Chondrocyte (in vitro differentiated cells): ENCODE data around the gene PA2G4. TPM values are rescaled to one million over a fixed set of nuclear protein-coding genes. Genes with fewer than 3 reads are reported as not detected.

Experiments
- DNase-seq: peaks from one replicate; pipeline ENCODE4 v3.0.0; 2021; ENCODE audit warnings: mixed read lengths, low spot score
- H3K27ac Mint-ChIP-seq: one replicate; pipeline ENCODE4 v1.8.0; 2021; ENCODE audit warnings: mild to moderate bottlenecking, moderate library complexity, mixed read lengths; ENCODE audit not compliant: unreplicated experiment
- H3K27me3 Mint-ChIP-seq: 2 replicates; pipeline ENCODE4 v1.8.0; 2021; ENCODE audit warnings: low read depth, mixed read lengths
- H3K36me3 Mint-ChIP-seq: 2 replicates; pipeline ENCODE4 v1.8.0; 2021; ENCODE audit warnings: low read depth, mixed read lengths
- H3K4me1 Mint-ChIP-seq: 2 replicates; pipeline ENCODE4 v1.8.0; 2021; ENCODE audit warnings: low read depth, mild to moderate bottlenecking, mixed read lengths
- H3K4me3 Mint-ChIP-seq: one replicate; pipeline ENCODE4 v1.8.0; 2021; ENCODE audit warnings: mild to moderate bottlenecking, moderate library complexity, mixed read lengths; ENCODE audit not compliant: unreplicated experiment
- H3K9me3 Mint-ChIP-seq: 2 replicates; pipeline ENCODE4 v1.8.0; 2021; ENCODE audit warnings: low read depth, mixed read lengths
- total RNA-seq: library from RNA; stranded (reverse); gene quantifications from 3 replicates; pipeline ENCODE4 v1.2.1, GENCODE V29; 2021
- TF ChIP-seq, protein P1 (sequence below): fragments of 200-600 bp; sonication (generic); IDR thresholded peaks from 2 replicates; pipeline ENCODE4 v1.5.0; 2021; ENCODE audit warnings: antibody characterized with exemption, mild to moderate bottlenecking, moderate library complexity

PA2G4 gene
- total RNA-seq, 1 donor from 2014 or later: 65.1 TPM

DNA sequence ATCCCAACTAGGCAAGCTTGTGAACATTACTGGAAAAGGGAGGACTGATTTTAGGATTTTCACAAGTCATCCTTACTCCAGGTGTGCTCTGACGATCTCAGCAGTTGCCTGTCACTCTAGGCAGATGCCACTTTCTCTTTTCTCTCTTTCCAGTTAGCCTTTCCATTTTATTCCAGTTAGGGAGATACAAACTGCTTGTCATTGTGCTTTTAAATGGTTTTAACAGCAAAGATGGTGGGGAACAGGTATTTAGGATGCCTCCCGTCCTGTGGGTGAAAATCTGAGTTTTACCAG lies 1.2 kb downstream of the PA2G4 start:
- peaks cover 11% of the 10 kb centered on the region for H3K36me3 Mint-ChIP-seq
- no peaks in the 10 kb centered on the region for H3K27me3 Mint-ChIP-seq
- peak overlapping the region; percentile 99 for H3K4me3 Mint-ChIP-seq
- TF ChIP-seq, protein P1, sequence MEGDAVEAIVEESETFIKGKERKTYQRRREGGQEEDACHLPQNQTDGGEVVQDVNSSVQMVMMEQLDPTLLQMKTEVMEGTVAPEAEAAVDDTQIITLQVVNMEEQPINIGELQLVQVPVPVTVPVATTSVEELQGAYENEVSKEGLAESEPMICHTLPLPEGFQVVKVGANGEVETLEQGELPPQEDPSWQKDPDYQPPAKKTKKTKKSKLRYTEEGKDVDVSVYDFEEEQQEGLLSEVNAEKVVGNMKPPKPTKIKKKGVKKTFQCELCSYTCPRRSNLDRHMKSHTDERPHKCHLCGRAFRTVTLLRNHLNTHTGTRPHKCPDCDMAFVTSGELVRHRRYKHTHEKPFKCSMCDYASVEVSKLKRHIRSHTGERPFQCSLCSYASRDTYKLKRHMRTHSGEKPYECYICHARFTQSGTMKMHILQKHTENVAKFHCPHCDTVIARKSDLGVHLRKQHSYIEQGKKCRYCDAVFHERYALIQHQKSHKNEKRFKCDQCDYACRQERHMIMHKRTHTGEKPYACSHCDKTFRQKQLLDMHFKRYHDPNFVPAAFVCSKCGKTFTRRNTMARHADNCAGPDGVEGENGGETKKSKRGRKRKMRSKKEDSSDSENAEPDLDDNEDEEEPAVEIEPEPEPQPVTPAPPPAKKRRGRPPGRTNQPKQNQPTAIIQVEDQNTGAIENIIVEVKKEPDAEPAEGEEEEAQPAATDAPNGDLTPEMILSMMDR: peak; percentile 5
- no peaks in the 10 kb centered on the region for H3K9me3 Mint-ChIP-seq
- no peak for DNase-seq
- H3K27ac Mint-ChIP-seq: peak overlapping the region; percentile 94
- peaks cover 27% of the 10 kb centered on the region for H3K4me1 Mint-ChIP-seq

DNA sequence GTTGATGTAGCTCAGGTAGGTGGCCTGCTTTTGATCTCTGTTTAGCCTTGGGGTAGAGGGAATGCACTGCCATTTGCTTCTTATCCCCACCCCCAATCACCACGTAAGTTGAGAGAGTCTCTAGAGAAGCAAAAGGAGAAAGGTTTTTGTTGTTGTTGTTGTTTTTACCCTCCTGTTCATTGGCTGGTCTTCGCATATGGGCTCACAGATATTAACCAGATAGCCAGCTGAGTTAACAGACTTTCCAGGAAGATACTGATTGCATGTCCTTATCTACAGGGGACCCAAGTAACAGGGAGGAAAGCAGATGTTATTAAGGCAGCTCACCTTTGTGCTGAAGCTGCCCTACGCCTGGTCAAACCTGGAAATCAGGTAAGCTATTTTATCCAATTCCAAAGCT lies 2.9 kb downstream of the PA2G4 start:
- no peaks in the 10 kb centered on the region for H3K27me3 Mint-ChIP-seq
- TF ChIP-seq, protein P1: no peak
- H3K4me3 Mint-ChIP-seq: no peak overlapping the region
- peaks cover 21% of the 10 kb centered on the region for H3K36me3 Mint-ChIP-seq
- H3K9me3 Mint-ChIP-seq: no peaks in the 10 kb centered on the region
- no peak overlapping the region for H3K27ac Mint-ChIP-seq
- no peak for DNase-seq
- peaks cover 27% of the 10 kb centered on the region for H3K4me1 Mint-ChIP-seq

DNA sequence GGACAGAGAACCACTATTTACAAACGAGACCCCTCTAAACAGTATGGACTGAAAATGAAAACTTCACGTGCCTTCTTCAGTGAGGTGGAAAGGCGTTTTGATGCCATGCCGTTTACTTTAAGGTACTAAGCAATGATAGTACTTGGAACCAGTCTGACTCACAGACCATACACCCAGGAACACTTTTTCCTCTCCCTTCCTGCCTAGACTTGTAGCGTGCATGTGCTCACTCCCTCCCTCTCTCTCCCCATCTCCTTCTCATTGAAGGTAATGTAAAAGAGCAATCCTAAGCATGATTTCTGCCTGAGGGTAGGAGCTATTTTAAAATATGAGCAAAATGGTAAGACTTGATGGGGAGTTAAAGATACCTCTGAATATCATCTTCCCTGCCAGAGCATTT lies 6.2 kb downstream of the PA2G4 start:
- peaks cover 16% of the 10 kb centered on the region for H3K4me1 Mint-ChIP-seq
- H3K36me3 Mint-ChIP-seq: peaks cover 32% of the 10 kb centered on the region
- H3K27ac Mint-ChIP-seq: no peak overlapping the region
- TF ChIP-seq, protein P1: no peak
- no peaks in the 10 kb centered on the region for H3K27me3 Mint-ChIP-seq
- no peak overlapping the region for H3K4me3 Mint-ChIP-seq
- DNase-seq: no peak
- H3K9me3 Mint-ChIP-seq: no peaks in the 10 kb centered on the region

GRCh38 chr12:56114084-56114483 lies 9.7 kb downstream of the PA2G4 start:
- no peak for DNase-seq
- H3K4me1 Mint-ChIP-seq: peaks cover 21% of the 10 kb centered on the region
- H3K4me3 Mint-ChIP-seq: no peak overlapping the region
- peaks cover 32% of the 10 kb centered on the region for H3K36me3 Mint-ChIP-seq
- H3K9me3 Mint-ChIP-seq: no peaks in the 10 kb centered on the region
- no peaks in the 10 kb centered on the region for H3K27me3 Mint-ChIP-seq
- H3K27ac Mint-ChIP-seq: no peak overlapping the region
- TF ChIP-seq, protein P1: no peak

DNA sequence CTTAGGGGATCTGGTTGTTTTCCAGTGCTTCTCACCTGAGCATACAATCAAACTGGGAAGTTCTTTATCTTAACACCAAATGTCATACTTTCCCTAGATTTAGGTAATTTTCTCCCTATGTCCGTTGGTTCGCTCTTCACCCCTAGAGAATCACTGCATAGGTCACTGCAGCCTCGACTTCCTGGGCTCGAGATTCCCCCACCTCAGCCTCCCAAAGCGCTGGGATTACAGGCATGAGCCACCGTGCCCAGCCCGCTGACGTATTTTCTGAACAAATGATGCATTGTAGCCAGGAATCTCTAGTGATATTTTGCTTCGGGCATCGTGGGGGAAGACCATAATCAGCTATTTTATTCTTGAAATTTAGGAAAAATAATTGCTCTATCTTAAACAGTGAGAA lies 11.0 kb downstream of the PA2G4 start:
- peak overlapping the region; percentile 100 for H3K27ac Mint-ChIP-seq
- peak overlapping the region; percentile 89 for H3K4me3 Mint-ChIP-seq
- H3K36me3 Mint-ChIP-seq: peaks cover 28% of the 10 kb centered on the region
- peaks cover 33% of the 10 kb centered on the region for H3K4me1 Mint-ChIP-seq
- no peaks in the 10 kb centered on the region for H3K27me3 Mint-ChIP-seq
- DNase-seq: no peak
- no peaks in the 10 kb centered on the region for H3K9me3 Mint-ChIP-seq
- TF ChIP-seq, protein P1: no peak
